Fibroblast of villous mesenchyme (primary cell): ENCODE results near the gene VIL1. TPM values are rescaled to one million over a fixed set of nuclear protein-coding genes. Genes with fewer than 3 reads are reported as not detected.

Experiments
- DNase-seq: peaks from one replicate; pipeline ENCODE4 v3.0.0-alpha.2; 2010; ENCODE audit warnings: low read depth
- H3K4me3 ChIP-seq: 2 replicates; pipeline ENCODE4 v1.5.1; 2011; ENCODE audit warnings: low read depth, mild to moderate bottlenecking, low read length
- total RNA-seq: library from RNA; depleted of rRNA; stranded (reverse); fragments of >200 nt; gene quantifications from 2 replicates; pipeline ENCODE4 v1.2.3, GENCODE V29; 2012
- TF ChIP-seq, protein P1 (sequence below): IDR thresholded peaks from 2 replicates; pipeline ENCODE4 v1.5.1; 2012; ENCODE audit warnings: low read depth, mild to moderate bottlenecking, low read length; ENCODE audit not compliant: insufficient read depth

VIL1 gene
- total RNA-seq, 1 donor = under 0.01 TPM

GRCh38 chr2:218472988-218473387, 54.1 kb downstream of the VIL1 start:
- H3K4me3 ChIP-seq = no peak overlapping the region

GRCh38 chr2:218474527-218474926, 55.6 kb downstream of the VIL1 start:
- TF ChIP-seq, protein P1, sequence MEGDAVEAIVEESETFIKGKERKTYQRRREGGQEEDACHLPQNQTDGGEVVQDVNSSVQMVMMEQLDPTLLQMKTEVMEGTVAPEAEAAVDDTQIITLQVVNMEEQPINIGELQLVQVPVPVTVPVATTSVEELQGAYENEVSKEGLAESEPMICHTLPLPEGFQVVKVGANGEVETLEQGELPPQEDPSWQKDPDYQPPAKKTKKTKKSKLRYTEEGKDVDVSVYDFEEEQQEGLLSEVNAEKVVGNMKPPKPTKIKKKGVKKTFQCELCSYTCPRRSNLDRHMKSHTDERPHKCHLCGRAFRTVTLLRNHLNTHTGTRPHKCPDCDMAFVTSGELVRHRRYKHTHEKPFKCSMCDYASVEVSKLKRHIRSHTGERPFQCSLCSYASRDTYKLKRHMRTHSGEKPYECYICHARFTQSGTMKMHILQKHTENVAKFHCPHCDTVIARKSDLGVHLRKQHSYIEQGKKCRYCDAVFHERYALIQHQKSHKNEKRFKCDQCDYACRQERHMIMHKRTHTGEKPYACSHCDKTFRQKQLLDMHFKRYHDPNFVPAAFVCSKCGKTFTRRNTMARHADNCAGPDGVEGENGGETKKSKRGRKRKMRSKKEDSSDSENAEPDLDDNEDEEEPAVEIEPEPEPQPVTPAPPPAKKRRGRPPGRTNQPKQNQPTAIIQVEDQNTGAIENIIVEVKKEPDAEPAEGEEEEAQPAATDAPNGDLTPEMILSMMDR = no peak
- peak; percentile 13 for DNase-seq

More at GRCh38 chr2:218472988-218473387, 54.1 kb downstream of the VIL1 start:
- TF ChIP-seq, protein P1 = no peak
- no peak for DNase-seq

DNA sequence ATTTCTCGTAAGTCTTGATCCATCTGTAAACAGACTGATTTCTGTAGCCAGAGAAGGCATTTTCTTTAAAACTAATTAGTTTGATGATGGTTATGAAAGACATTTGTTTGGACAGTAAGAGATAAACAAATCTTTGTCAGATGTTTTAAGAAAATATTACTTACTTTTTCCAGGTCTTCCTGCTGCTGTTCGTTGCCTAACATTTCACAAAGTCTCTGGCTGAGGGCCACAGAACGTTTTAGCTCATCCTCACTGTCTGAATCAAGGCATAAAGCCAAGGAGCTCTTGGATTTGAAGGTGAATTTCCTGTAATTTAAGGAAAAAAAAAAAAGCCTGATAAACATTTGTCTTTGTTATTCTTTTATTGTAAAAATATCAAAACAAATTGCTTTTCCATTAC, 57.8 kb downstream of the VIL1 start:
- peak; percentile 78 for DNase-seq

More at GRCh38 chr2:218474527-218474926, 55.6 kb downstream of the VIL1 start:
- H3K4me3 ChIP-seq = no peak overlapping the region

GRCh38 chr2:218477247-218477646, 58.3 kb downstream of the VIL1 start:
- no peak overlapping the region for H3K4me3 ChIP-seq
- no peak for DNase-seq
- TF ChIP-seq, protein P1 = no peak

More for the DNA sequence above, 57.8 kb downstream of the VIL1 start:
- TF ChIP-seq, protein P1 = no peak
- H3K4me3 ChIP-seq = no peak overlapping the region

DNA sequence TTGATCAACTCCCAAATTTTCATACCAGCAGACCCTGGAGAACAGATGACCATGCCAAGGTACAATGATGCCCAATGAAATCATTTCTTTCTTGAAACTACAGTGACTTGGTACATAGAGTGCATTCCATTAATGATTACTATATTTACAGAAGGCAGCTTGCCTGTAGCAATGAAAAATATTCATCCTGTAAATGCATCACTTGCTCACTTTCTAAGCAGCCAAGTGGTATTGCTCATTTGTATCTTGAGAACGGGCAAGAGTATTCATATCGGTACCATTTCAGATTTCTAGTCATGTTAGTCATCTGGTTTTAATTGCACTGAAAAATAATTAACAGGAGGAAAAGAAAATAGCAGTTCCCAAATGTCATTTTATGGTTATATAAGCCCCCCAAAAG, 59.6 kb downstream of the VIL1 start:
- H3K4me3 ChIP-seq = no peak overlapping the region
- TF ChIP-seq, protein P1 = no peak
- DNase-seq = no peak

DNA sequence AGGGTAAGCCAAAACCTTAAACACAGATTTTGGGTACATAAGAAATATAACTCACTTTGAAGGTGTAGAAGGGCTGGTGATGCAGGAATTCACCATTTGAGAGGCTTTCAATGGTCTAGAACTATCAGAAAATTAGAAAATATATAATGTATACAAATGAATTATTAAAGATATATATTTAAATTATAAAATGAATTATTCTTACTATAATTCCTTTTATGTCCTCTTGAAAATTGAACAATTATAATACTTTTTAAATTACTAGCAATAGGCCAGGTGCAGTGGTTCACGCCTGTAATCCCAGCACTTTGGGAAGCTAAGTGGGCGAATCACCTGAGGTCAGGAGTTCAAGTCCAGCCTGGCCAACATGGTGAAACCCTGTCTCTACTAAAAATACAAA, 60.7 kb downstream of the VIL1 start:
- TF ChIP-seq, protein P1 = no peak
- no peak for DNase-seq
- no peak overlapping the region for H3K4me3 ChIP-seq

DNA sequence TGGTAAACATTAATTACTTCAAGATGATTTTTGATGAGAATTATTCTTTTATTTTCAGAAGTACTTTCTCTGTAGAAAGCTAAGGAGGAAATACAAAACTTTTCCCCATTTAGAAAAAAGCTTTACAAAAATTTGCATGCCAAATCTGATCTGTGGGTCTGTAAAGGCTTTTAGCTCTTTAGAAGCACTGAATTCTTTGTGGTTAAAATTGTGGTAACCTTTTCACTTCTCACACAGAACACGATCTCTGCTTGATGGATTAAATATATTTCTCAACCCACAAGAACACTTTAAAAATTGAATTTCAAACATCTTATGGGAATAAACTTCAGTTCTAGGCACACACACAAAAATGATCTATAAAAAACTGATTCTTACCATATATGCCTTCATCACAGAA, 63.7 kb downstream of the VIL1 start:
- H3K4me3 ChIP-seq = no peak overlapping the region
- DNase-seq = no peak
- TF ChIP-seq, protein P1 = no peak
